Measurements from ENCODE around the gene RPL28. TPM values are rescaled to one million over a fixed set of nuclear protein-coding genes. Genes with fewer than 3 reads are reported as not detected.

The RPL28 gene
- total RNA-seq, 4 donors from 2014 or later, result 116 to 394 (median 283) TPM

DNA sequence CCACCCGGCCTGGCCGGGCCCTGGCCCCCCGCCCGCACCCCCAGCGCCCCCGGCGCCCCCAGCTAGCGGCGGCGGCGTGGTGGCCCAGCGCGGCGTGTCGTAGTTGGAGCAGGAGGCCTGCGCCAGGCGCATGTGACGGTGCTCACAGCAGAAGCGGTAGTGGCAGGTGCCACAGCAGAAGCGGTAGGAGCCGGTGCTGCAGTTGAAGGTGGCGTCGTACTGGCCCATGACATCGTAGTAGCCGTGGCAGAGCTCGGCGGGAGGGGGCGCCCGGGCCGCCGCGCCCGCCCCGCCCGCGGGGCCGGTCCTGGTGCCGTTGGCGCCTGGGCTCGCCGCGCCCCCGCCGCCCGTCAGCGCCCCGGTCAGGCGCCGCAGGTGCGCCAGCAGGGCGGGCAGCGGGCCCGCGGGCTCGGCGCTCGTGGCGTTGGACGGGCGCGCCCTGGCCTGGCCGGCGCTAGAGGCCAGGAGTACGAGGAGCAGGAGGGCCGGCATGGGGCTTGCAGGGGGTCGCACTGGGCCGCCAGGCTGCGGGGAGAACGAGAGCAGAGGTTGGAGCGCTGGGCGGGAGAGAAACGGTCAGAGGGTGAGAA is 56.7 kb downstream of the RPL28 start:
- DNase-seq, result no peak
- Histone ChIP-seq H3K27me3 (peaks cover 0 to 55% of the 10 kb centered on the region in 2 donors), H3K9me3 (no peaks in the 10 kb centered on the region), H3K27ac (no peak overlapping the region), H3K4me1 (peaks cover 0 to 24% (median 9%) of the 10 kb centered on the region in 4 donors), H3K36me3 (no peaks in the 10 kb centered on the region), H3K4me3 (no peak overlapping the region)
- no peak for TF ChIP-seq POLR2A (IDR thresholded peaks at IDR 0.05)
- TF ChIP-seq, protein P1, sequence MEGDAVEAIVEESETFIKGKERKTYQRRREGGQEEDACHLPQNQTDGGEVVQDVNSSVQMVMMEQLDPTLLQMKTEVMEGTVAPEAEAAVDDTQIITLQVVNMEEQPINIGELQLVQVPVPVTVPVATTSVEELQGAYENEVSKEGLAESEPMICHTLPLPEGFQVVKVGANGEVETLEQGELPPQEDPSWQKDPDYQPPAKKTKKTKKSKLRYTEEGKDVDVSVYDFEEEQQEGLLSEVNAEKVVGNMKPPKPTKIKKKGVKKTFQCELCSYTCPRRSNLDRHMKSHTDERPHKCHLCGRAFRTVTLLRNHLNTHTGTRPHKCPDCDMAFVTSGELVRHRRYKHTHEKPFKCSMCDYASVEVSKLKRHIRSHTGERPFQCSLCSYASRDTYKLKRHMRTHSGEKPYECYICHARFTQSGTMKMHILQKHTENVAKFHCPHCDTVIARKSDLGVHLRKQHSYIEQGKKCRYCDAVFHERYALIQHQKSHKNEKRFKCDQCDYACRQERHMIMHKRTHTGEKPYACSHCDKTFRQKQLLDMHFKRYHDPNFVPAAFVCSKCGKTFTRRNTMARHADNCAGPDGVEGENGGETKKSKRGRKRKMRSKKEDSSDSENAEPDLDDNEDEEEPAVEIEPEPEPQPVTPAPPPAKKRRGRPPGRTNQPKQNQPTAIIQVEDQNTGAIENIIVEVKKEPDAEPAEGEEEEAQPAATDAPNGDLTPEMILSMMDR (IDR thresholded peaks at IDR 0.05), result no peak

DNA sequence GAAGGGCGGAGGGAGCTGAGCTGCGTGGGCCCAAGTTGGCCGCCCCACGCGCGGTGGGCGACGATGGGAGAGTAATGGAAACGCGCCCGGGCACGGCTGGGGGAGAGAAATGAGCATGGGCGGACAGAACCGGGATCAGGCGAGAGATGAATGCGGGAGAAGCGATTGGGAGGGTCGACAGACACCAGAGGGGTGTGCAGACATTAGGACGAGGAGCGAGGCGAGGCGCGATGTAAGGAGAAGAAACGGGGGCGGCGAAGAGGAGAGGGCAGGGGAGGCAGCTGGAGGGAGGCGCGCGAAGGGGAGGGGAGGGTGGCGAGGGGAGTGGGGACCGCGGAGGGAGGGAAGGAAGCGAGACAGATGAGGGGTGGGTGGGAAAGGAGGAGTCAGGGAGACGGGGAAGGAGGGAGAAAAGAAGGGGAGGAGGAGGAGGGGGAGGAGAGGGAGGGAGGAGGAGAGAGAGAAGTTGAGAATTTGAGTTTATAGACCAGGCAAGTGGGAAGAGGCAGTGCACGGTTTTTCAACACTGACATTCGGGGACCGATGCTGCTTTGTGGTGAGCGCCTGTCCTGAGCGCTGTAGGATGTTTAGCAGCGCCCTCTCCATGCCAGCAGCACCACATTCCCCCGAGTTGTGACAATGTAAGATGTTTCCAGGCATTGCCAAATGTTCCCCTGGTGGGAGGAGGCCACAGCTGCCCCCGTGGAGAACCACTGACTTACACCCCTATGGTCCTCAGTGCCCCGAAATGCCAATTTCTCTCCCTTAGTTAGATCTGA is 57.5 kb downstream of the RPL28 start, which contains the start of gene SHISA7:
Gene SHISA7, minus strand, starts transcription at position 256 of the 779 bp plus-strand sequence. CDS start 437 bp downstream, outside the sequence.
- H3K27me3 ChIP-seq, result peaks cover 0 to 47% of the 10 kb centered on the region in 2 donors
- no peaks in the 10 kb centered on the region for H3K9me3 ChIP-seq
- H3K27ac ChIP-seq, result no peak within 1 kb of the TSS
- H3K4me3 ChIP-seq, result no peak within 1 kb of the TSS
- TF ChIP-seq, protein P1 (IDR thresholded peaks at IDR 0.05), result no peak
- no peak for TF ChIP-seq POLR2A (IDR thresholded peaks at IDR 0.05)
- peaks cover 0 to 24% (median 9%) of the 10 kb centered on the region in 4 donors for H3K4me1 ChIP-seq
- H3K36me3 ChIP-seq, result no peaks in the 10 kb centered on the region
- DNase-seq, result no peak

DNA sequence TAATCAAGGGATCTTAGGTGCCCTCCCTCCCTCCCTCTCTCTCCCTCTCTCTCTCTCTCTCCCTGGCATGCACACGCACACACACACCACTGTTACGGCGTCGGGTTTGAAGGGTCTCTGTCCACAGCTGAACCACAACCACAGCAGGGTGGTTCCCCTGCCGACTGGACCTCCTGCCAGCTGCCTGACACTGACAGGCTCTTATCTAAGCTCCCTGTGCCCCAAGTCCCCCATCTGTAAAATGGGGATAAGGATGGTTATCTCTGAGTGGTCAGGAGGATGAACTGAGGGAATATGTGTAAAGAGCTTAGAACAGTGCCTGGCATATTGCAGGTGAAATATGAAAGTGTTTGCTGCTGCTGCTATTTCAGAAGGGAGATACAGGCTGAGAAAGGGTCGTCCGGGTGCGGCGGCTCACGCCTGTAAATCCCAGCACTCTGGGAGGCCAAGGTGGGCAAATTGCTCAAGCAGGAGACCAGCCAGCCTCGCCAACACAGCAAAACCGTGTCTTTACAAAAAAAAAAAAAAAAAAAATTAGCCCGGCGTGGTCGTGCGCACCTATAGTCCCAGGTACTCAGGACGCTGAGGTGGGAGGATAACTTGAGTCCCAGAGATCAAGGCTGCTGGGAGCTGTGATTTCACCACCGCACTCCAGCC is 58.2 kb downstream of the RPL28 start:
- Histone ChIP-seq H3K36me3 (no peaks in the 10 kb centered on the region), H3K27ac (no peak overlapping the region), H3K9me3 (no peaks in the 10 kb centered on the region), H3K4me1 (peaks cover 0 to 24% (median 9%) of the 10 kb centered on the region in 4 donors), H3K4me3 (no peak overlapping the region), H3K27me3 (peaks cover 0 to 47% of the 10 kb centered on the region in 2 donors)
- TF ChIP-seq, protein P1 (IDR thresholded peaks at IDR 0.05), result no peak
- TF ChIP-seq POLR2A (IDR thresholded peaks at IDR 0.05), result no peak
- DNase-seq, result no peak

DNA sequence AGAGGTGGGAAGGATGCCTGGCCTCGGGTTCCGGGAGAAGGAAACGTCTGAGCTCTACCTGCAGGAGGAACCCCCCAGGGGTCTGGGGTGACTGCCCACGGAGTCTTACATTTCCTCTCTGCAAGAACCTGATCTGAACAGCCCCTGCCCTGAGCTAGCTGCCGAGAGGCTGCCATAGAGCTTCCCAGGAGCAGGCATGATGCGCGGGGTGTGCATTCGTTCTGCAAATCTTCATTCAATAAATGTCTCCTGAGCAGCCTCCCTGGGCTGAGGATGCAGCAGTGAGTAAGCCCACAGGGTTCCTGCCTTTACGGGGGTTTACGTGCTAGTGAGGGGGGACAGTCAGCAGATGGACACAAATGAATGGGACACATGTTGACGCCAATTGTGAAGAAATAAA is 58.9 kb downstream of the RPL28 start:
- H3K4me3 ChIP-seq, result no peak overlapping the region
- peaks cover 0 to 51% of the 10 kb centered on the region in 2 donors for H3K27me3 ChIP-seq
- no peaks in the 10 kb centered on the region for H3K36me3 ChIP-seq
- H3K4me1 ChIP-seq, result peaks cover 0 to 24% (median 9%) of the 10 kb centered on the region in 4 donors
- no peaks in the 10 kb centered on the region for H3K9me3 ChIP-seq
- H3K27ac ChIP-seq, result no peak overlapping the region
- DNase-seq, result no peak
- TF ChIP-seq POLR2A (IDR thresholded peaks at IDR 0.05), result no peak
- TF ChIP-seq, protein P1 (IDR thresholded peaks at IDR 0.05), result no peak

DNA sequence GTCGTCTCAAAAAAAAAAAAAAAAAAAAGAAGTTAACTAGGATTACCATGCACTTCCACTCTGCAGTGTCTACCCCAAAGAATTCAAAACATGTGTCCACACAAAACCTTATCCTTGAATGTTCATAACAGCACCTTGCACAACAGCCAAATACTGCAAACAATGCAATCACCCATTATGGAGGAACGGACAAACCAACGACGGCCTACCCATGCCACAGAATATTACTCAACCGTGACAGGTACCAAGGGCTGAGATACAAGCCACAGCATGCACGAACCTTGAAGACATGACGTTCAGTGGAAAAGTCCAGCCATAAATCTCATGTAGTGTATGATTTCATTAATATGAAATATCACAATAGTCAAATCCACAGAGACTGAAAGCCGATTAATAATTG is 60.3 kb downstream of the RPL28 start:
- Histone ChIP-seq H3K36me3 (no peaks in the 10 kb centered on the region), H3K9me3 (no peaks in the 10 kb centered on the region), H3K4me1 (peaks cover 0 to 19% (median 7%) of the 10 kb centered on the region in 4 donors), H3K4me3 (no peak overlapping the region), H3K27ac (no peak overlapping the region), H3K27me3 (peaks cover 0 to 46% of the 10 kb centered on the region in 2 donors)
- TF ChIP-seq POLR2A (IDR thresholded peaks at IDR 0.05), result no peak
- TF ChIP-seq, protein P1 (IDR thresholded peaks at IDR 0.05), result no peak
- DNase-seq, result no peak
